Subcutaneous adipose tissue (tissue), 4 donors: Measurements from ENCODE around the gene IRAK2. TPM values are rescaled to one million over a fixed set of nuclear protein-coding genes. Genes with fewer than 3 reads are reported as not detected.

Experiments used
- total RNA-seq, 4 donors: library from RNA; depleted of rRNA; stranded (reverse); fragments of >200 nt; gene quantifications; one replicate each; pipeline ENCODE4 v1.1.0, GENCODE V29; 2016
- TF ChIP-seq, protein P1 (sequence below): fragments of 450-650 bp; IDR thresholded peaks from one replicate; pipeline ENCODE4 v1.5.1; 2016; ENCODE audit warnings: low read depth, mild to moderate bottlenecking, control low read depth, antibody characterized with exemption, moderate library complexity

The IRAK2 gene
- total RNA-seq, 4 donors from 2014 or later = 6.8 to 20.5 (median 13.7) TPM

DNA sequence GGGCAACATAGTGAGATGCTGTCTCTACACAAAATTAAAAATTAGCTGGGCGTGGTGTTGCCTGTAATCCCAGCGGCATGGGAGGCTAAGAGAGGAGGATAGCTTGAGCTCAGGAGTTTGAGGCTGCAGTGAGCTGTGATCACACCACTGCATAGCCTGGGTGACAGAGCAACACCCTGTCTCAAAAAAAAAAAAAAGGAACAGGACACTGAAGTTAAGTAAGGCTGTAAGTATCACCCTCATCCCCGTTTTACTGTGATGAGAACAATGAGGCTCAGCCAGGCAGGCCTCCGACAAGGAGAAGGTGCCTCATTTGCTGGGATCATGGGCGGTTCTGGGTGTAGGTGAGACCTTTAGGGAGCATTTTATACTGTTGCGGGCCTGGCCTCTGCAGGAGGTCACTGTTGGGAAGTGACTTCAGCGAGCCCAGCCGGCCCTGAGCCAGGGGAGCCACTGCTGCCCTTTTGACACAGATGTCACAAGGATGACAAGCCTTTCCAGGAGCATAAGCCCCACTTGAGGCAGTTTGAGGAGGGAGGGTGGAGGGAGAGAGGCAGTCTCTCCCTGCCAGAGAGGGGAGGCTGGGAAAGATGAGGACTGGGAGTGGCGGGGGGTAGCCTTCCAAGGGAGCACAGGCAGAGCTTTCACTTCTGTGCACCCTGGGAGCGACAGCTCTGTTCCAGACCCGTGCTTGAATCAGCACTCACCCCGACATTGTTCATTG, 30.8 kb downstream of the IRAK2 start:
- TF ChIP-seq, protein P1, sequence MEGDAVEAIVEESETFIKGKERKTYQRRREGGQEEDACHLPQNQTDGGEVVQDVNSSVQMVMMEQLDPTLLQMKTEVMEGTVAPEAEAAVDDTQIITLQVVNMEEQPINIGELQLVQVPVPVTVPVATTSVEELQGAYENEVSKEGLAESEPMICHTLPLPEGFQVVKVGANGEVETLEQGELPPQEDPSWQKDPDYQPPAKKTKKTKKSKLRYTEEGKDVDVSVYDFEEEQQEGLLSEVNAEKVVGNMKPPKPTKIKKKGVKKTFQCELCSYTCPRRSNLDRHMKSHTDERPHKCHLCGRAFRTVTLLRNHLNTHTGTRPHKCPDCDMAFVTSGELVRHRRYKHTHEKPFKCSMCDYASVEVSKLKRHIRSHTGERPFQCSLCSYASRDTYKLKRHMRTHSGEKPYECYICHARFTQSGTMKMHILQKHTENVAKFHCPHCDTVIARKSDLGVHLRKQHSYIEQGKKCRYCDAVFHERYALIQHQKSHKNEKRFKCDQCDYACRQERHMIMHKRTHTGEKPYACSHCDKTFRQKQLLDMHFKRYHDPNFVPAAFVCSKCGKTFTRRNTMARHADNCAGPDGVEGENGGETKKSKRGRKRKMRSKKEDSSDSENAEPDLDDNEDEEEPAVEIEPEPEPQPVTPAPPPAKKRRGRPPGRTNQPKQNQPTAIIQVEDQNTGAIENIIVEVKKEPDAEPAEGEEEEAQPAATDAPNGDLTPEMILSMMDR = no peak

DNA sequence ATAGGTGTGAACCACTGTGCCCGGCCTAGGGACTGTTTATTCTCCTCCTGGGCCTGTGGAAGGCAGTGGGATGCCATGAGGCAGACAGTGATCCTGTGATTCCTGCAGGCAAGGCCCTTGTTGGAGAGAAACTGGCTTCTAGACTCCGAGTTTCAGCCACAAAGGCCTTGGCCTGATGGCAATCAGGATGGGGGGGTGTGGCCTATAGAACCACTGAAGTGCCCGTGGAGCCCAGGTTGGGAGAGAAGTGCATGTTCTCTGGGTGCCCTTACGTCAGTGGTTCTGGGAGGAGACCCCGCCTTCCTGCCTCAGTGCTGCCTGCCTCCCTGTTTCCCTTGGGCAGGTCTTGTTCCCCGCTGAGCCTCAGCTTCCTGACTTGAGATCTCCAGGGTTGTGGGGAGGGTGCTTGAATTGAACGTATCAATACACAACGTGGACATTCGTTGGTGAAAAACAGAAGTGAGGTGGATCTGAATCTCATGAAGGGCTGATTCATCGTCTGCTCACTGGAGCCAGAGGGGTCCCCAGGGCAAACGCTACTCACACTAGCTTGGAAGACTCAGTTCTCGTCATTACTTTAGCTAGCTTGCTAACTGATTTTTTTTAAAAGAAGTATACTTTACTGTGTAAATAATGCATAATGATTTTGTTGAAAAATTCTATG, 31.8 kb downstream of the IRAK2 start:
- TF ChIP-seq, protein P1 = no peak

DNA sequence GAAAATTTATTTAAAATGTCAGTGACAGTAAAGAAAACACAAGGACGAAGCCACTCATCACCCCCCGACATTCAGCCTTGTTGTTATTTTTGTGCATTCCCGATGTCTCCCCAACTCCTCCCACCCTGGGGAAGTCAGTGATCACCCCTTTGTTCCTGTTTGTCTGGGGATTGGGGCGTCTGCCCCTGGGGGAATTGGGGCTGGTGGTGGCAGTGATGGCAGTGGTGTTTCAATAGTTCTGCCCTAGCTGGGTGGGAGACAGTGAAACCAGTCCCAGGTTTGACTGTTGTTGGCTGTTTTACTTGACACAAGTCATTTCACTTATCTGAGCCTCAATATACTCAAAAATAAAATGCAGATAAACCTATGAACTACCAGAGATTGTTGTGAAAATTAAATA, 33.5 kb downstream of the IRAK2 start:
- TF ChIP-seq, protein P1 = no peak

DNA sequence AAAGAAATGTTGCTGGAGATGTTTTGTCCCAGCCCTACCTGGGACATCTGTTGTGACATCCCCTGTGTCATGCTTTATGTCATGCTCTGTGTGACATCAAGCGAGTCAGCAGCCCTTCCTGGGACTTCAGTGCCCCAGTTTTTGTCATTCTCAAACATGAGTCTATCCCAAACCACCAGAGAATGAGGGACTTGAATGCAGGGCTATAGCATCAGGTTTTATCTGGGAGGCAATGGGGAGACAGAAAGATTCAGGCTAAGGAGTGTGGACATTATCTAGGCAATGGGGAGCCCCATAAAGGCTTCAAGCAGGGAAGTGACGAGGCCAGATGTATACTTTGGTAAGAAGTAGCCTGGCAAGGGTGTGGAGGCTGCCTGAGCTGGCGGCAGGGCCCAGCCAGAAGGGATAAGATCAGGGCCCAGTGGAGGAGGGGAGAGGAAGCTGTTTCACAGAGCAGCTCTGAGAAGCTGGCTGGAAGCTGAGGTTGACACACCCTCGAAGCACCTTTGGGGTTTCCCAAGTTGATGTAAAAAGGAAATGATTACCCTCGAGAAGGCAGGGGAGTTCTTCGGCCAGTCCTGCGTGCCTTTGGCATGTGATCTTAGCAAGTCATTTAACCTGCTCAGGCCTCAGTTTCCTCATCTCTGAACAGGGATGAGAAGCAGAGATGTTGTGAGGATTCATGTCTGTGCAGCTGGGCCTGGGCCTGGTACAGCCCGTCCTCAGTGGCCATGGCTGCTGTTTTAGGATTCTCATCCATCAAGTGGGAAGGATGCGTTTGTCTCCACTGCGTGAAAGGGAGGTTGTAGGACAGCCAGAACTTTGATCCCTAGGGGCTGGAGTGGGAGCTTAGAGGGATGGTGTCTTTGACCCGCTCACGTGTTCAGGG, 34.3 kb downstream of the IRAK2 start:
- TF ChIP-seq, protein P1 = no peak

DNA sequence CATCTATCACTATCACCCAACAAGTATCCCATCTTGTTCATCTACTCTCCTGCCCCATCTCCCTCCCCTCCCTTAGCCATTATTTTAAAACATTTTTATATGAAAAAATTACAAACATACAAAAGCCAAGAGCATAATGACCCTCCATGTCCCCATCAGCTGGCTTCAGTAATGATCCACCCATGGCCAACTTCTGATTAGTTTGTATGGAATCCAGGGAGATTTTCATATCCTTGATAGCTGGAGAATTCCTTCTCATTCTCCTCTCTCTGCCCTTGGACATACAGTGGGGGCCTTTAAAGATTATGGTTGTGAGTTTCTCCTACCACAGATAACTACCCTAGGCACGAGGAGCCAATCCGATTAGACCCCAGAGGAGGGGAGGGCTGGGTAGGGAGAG, 40.2 kb downstream of the IRAK2 start:
- TF ChIP-seq, protein P1 = no peak

DNA sequence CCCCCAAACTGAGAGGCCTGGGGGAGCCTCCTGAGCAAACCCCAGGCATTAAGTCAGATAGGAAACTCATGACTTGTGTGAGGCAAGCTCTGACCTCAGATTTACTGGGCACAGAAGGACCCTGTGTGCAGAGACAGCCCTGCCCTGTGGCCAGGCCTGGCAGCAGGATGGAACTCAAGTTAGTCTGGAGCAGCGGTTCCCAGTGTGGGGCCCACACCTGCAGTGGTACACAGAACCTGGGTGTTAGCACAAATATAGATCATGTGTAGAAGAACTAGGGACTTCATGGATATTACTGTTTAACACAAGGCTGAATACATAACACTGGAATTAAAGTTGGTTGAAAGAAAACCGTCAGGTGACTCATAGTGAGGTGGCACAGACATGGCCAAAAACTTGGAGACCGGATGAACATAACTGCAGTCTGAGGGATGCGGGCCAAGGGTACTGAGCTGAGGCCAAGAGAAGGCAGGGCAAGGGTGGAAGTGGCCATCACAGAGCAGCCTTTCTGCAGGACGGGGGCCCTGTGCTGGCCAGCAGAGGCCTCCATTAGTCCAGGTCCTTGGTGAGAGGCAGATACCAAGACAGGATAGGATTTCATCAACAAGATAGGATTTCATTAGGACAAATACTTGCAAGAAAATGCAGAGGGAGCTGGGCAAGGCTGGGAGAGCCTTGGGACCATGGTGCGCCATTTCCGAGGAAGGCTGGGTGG, 40.9 kb downstream of the IRAK2 start:
- TF ChIP-seq, protein P1 = no peak

DNA sequence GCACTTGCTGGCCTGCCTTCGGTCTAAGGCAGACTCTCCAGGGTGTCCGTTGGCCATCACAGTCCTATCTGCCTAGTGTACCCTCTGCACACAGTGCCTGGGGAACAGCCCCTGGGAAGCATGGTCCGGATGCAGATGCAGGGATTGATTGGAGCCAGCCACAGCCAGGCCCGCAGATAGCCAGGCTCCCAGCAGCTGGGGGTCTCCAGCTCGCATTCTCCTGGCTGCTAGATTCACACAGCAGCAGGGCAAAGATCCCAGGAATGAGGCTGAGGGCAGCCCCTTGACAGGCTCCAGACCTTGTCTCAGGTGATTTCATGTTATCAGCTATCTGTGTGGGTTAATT, 41.4 kb downstream of the IRAK2 start:
- TF ChIP-seq, protein P1 = no peak
